ENCODE results near the gene DCAKD. TPM values are rescaled to one million over a fixed set of nuclear protein-coding genes. Genes with fewer than 3 reads are reported as not detected.

DCAKD gene
- total RNA-seq, 2 experiments from 2014 or later: 11.6 to 12.2 TPM

- ChIA-PET CTCF (no interaction called here), POLR2A (no interaction called here)
- TF ChIP-seq CTCF (IDR thresholded peaks at IDR 0.05): no peak
- peaks cover 2% of the 10 kb centered on the region for H3K4me1 ChIP-seq (ENCODE audit: insufficient read depth, low read length)
- H3K27me3 Mint-ChIP-seq: peaks cover 54% of the 10 kb centered on the region
- H3K4me3 Mint-ChIP-seq: no peak overlapping the region
- no peak overlapping the region for H3K4me3 ChIP-seq (ENCODE audit: low read length)
- no peak for DNase-seq
- no peaks in the 10 kb centered on the region for H3K9me3 Mint-ChIP-seq
- H3K27me3 ChIP-seq (ENCODE audit: control insufficient read depth in 1 of 2, insufficient read depth in 2 of 2, low read length in 2 of 2): peaks cover 10 to 40% of the 10 kb centered on the region in 2 experiments
- no peaks in the 10 kb centered on the region for H3K36me3 ChIP-seq (ENCODE audit: insufficient read depth, low read length)
- H3K4me1 Mint-ChIP-seq (ENCODE audit: low read depth): no peaks in the 10 kb centered on the region
- no peak overlapping the region for H3K27ac ChIP-seq (ENCODE audit: low read depth in 1 of 2, low read length in 2 of 2)
- intact Hi-C loops (cut with DNase I, micrococcal nuclease): no loop called here
- no peaks in the 10 kb centered on the region for H3K36me3 Mint-ChIP-seq (ENCODE audit: low read depth)
- no peak for ATAC-seq (ENCODE audit: poor library complexity)
- no peak overlapping the region for H3K27ac Mint-ChIP-seq
- H3K9me3 ChIP-seq (ENCODE audit: control insufficient read depth in 1 of 2, insufficient read depth in 1 of 2, low read length in 2 of 2): no peaks in the 10 kb centered on the region
Observed at GRCh38 chr17:44982113-44982702, 69.2 kb downstream of the DCAKD start.

- ChIA-PET POLR2A (no interaction called here), CTCF (no interaction called here)
- intact Hi-C loops (cut with DNase I, micrococcal nuclease): no loop called here
- ATAC-seq (ENCODE audit: poor library complexity) (no peak), DNase-seq (no peak)
- Histone ChIP-seq H3K36me3 (ENCODE audit: insufficient read depth, low read length) (no peaks in the 10 kb centered on the region), H3K27me3 (ENCODE audit: control insufficient read depth in 1 of 2, insufficient read depth in 2 of 2, low read length in 2 of 2) (peaks cover 6 to 35% of the 10 kb centered on the region in 2 experiments), H3K27ac (ENCODE audit: low read depth in 1 of 2, low read length in 2 of 2) (no peak overlapping the region), H3K4me1 (ENCODE audit: insufficient read depth, low read length) (no peaks in the 10 kb centered on the region), H3K4me3 (ENCODE audit: low read length) (no peak overlapping the region), H3K9me3 (ENCODE audit: control insufficient read depth in 1 of 2, insufficient read depth in 1 of 2, low read length in 2 of 2) (no peaks in the 10 kb centered on the region)
- peaks cover 55% of the 10 kb centered on the region for H3K27me3 Mint-ChIP-seq
- TF ChIP-seq CTCF (IDR thresholded peaks at IDR 0.05): no peak
- H3K36me3 Mint-ChIP-seq (ENCODE audit: low read depth): no peaks in the 10 kb centered on the region
- H3K4me1 Mint-ChIP-seq (ENCODE audit: low read depth): no peaks in the 10 kb centered on the region
- no peak overlapping the region for H3K4me3 Mint-ChIP-seq
- H3K9me3 Mint-ChIP-seq: no peaks in the 10 kb centered on the region
- H3K27ac Mint-ChIP-seq: no peak overlapping the region
Observed at GRCh38 chr17:44981221-44981968, 70.0 kb downstream of the DCAKD start.

- POLR2A ChIA-PET: no interaction called here
- DNase-seq: no peak
- no peak for ATAC-seq (ENCODE audit: poor library complexity)
- Histone ChIP-seq H3K9me3 (ENCODE audit: control insufficient read depth in 1 of 2, insufficient read depth in 1 of 2, low read length in 2 of 2) (no peaks in the 10 kb centered on the region), H3K27me3 (ENCODE audit: control insufficient read depth in 1 of 2, insufficient read depth in 2 of 2, low read length in 2 of 2) (peaks cover 5 to 30% of the 10 kb centered on the region in 2 experiments), H3K27ac (ENCODE audit: low read depth in 1 of 2, low read length in 2 of 2) (no peak overlapping the region), H3K36me3 (ENCODE audit: insufficient read depth, low read length) (no peaks in the 10 kb centered on the region), H3K4me3 (ENCODE audit: low read length) (no peak overlapping the region), H3K4me1 (ENCODE audit: insufficient read depth, low read length) (no peaks in the 10 kb centered on the region)
- H3K9me3 Mint-ChIP-seq: no peaks in the 10 kb centered on the region
- TF ChIP-seq CTCF (IDR thresholded peaks at IDR 0.05): no peak
- H3K4me3 Mint-ChIP-seq: no peak overlapping the region
- H3K36me3 Mint-ChIP-seq (ENCODE audit: low read depth): no peaks in the 10 kb centered on the region
- H3K27me3 Mint-ChIP-seq: peaks cover 57% of the 10 kb centered on the region
- CTCF ChIA-PET: no interaction called here
- H3K27ac Mint-ChIP-seq: no peak overlapping the region
- intact Hi-C loops (cut with DNase I, micrococcal nuclease): no loop called here
- no peaks in the 10 kb centered on the region for H3K4me1 Mint-ChIP-seq (ENCODE audit: low read depth)
Observed at GRCh38 chr17:44979426-44979995, 71.9 kb downstream of the DCAKD start.

All from CD4-positive, alpha-beta T cell (primary cell).